Measurements from ENCODE around the gene COL1A1. TPM values are rescaled to one million over a fixed set of nuclear protein-coding genes. Genes with fewer than 3 reads are reported as not detected.

The COL1A1 gene
- total and polyA plus RNA-seq, 2 of the 13 experiments (the other 11 are each of a cell fraction or from before 2014, with no cell fraction given): 0.05 TPM; not detected in 1

DNA sequence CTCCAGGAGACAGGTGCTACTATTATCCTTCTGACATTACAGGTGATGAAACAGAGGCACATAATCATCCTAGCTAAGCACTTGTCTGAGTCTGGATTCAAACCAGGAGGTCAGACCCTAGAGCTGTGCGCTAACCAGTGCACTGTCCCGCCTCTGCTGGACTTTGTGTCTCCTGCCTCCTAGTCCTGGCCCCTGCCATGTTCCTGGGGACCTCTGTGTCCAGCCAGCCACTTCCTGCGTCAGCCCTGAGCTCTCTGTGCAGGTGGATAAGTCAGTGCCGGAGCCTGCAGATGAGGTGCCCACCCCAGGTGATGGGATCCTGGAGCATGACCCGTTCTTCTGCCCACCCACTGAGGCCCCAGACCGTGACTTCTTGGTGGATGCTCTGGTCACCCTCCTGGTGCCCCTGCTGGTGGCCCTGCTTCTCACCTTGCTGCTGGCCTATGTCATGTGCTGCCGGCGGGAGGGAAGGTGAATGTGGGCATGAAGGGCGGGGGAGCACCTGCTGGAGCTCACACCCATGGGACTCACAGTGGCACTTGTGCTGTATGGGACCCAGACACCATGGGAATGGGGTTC lies 31.5 kb downstream of the COL1A1 start:
- ChIA-PET POLR2A (no interaction called here), CTCF (ENCODE audit: low intra/inter-chr PET ratio, low total read pairs) (interaction anchor here (1.3 to 4.0 kb wide), 6 partner anchors 8 to 128 kb away, joined by 5 to 36 read pairs (median 11); no protein-coding TSS in a partner anchor)
- Histone ChIP-seq H3K9ac (ENCODE audit: insufficient read depth, low read depth, low read length) (no peak overlapping the region), H3K27ac (ENCODE audit: extremely low read length, insufficient read depth, low read length) (no peak overlapping the region), H3K4me3 (replicated peaks in 1 of 3; ENCODE audit: insufficient read depth in 1 of 3, low read depth in 2 of 3, low read length in 3 of 3) (no peak overlapping the region), H3K79me2 (ENCODE audit: insufficient read depth, low read length) (no peaks in the 10 kb centered on the region), H4K20me1 (ENCODE audit: insufficient read depth, low read length) (no peaks in the 10 kb centered on the region), H3K9me3 (ENCODE audit: low read length) (no peaks in the 10 kb centered on the region), H2AFZ (ENCODE audit: low read length) (no peak overlapping the region), H3K4me1 (ENCODE audit: insufficient read depth, low read length) (peaks cover 41% of the 10 kb centered on the region), H3K27me3 (ENCODE audit: control insufficient read depth in 1 of 2, insufficient read depth in 2 of 2, low read length in 2 of 2) (peaks cover 7 to 44% of the 10 kb centered on the region in 2 experiments; a peak in 3 of 5 replicates), H3K36me3 (replicated peaks in 1 of 2; ENCODE audit: control insufficient read depth in 1 of 2, insufficient read depth in 2 of 2, low read length in 2 of 2) (no peaks in the 10 kb centered on the region), H3K4me2 (ENCODE audit: low read depth, low read length) (no peak overlapping the region)
- TF ChIP-seq AGO2 (optimal IDR thresholded peaks at IDR 0.05; ENCODE audit: low read depth, low read length) (peak; percentile 18), CEBPG (CRISPR knock-in tag; IDR thresholded peaks at IDR 0.05) (no peak)
- DNase-seq (ENCODE audit: low spot score): no peak
- intact Hi-C loops (cut with micrococcal nuclease; ENCODE audit: unreplicated experiment) (loop anchor here (1.0 kb wide), 1 partner anchor 28 kb away; no protein-coding TSS in a partner anchor), in situ Hi-C loops (cut with HindIII; ENCODE audit: extremely low pct_ligation_motif_present, low pct_unique_long_range_greater_than_20kb) (no loop called here)
- 33% methylated on average over 8 of the region's 9 CpGs for WGBS (ENCODE audit: low lambda C conversion rate)
- no peak for FAIRE-seq
- ATAC-seq: no peak
- no TSS peak for BruUV-seq (replicated peaks)

DNA sequence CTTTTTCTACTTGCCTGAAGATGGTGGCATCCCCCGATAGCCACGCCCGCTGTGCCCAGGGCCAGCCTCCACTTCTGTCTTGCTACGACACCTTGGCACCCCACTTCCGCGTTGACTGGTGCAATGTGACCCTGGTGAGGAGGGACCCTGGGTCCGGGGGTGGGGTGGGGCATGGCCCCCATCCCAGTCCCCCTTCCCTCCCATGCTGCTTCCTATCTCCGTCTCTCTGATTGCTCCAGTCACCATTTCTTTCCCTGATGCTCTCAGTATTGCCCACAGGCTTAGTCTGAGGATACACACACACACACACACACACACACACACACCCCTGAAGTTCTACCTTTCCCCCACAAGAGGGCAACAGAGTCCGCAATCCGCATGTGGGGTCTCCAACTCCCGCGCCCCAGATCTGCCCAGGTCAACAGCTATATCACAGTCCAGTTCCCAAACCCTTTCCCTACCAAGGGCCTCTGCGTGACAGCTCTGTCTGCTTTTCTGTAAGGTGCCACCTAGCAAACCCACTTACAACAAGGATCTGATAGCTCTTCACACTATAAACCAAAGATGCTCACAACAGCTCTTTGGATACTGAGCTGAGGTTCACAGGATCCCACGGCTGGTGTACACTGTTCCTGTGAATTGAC lies 32.2 kb downstream of the COL1A1 start:
- Histone ChIP-seq H3K4me1 (ENCODE audit: insufficient read depth, low read length) (peaks cover 33% of the 10 kb centered on the region), H3K27me3 (ENCODE audit: control insufficient read depth in 1 of 2, insufficient read depth in 2 of 2, low read length in 2 of 2) (peaks cover 10 to 46% of the 10 kb centered on the region in 2 experiments; a peak in 3 of 5 replicates), H3K9ac (ENCODE audit: insufficient read depth, low read depth, low read length) (no peak overlapping the region), H3K9me3 (ENCODE audit: low read length) (no peaks in the 10 kb centered on the region), H3K79me2 (ENCODE audit: insufficient read depth, low read length) (no peaks in the 10 kb centered on the region), H3K36me3 (replicated peaks in 1 of 2; ENCODE audit: control insufficient read depth in 1 of 2, insufficient read depth in 2 of 2, low read length in 2 of 2) (no peaks in the 10 kb centered on the region), H4K20me1 (ENCODE audit: insufficient read depth, low read length) (no peaks in the 10 kb centered on the region), H3K4me2 (ENCODE audit: low read depth, low read length) (no peak overlapping the region), H2AFZ (ENCODE audit: low read length) (no peak overlapping the region), H3K4me3 (replicated peaks in 1 of 3; ENCODE audit: insufficient read depth in 1 of 3, low read depth in 2 of 3, low read length in 3 of 3) (no peak overlapping the region), H3K27ac (ENCODE audit: extremely low read length, insufficient read depth, low read length) (no peak overlapping the region)
- no TSS peak for BruUV-seq (replicated peaks)
- POLR2A ChIA-PET: no interaction called here
- peak; percentile 95 for FAIRE-seq
- peak; percentile 58 for ATAC-seq
- in situ Hi-C loops (cut with HindIII; ENCODE audit: extremely low pct_ligation_motif_present, low pct_unique_long_range_greater_than_20kb): no loop called here
- DNase-seq (ENCODE audit: low spot score): peak; percentile 69
- 19% methylated on average over 14 of the region's 14 CpGs for WGBS (ENCODE audit: low lambda C conversion rate)
- intact Hi-C loops (cut with micrococcal nuclease; ENCODE audit: unreplicated experiment): loop anchor here (1.0 kb wide), 1 partner anchor 29 kb away; no protein-coding TSS in a partner anchor
- CTCF ChIA-PET (ENCODE audit: low intra/inter-chr PET ratio, low total read pairs): interaction anchor here (1.3 to 4.0 kb wide), 6 partner anchors 9 to 128 kb away, joined by 5 to 36 read pairs (median 11); no protein-coding TSS in a partner anchor
- TF ChIP-seq, protein P1, sequence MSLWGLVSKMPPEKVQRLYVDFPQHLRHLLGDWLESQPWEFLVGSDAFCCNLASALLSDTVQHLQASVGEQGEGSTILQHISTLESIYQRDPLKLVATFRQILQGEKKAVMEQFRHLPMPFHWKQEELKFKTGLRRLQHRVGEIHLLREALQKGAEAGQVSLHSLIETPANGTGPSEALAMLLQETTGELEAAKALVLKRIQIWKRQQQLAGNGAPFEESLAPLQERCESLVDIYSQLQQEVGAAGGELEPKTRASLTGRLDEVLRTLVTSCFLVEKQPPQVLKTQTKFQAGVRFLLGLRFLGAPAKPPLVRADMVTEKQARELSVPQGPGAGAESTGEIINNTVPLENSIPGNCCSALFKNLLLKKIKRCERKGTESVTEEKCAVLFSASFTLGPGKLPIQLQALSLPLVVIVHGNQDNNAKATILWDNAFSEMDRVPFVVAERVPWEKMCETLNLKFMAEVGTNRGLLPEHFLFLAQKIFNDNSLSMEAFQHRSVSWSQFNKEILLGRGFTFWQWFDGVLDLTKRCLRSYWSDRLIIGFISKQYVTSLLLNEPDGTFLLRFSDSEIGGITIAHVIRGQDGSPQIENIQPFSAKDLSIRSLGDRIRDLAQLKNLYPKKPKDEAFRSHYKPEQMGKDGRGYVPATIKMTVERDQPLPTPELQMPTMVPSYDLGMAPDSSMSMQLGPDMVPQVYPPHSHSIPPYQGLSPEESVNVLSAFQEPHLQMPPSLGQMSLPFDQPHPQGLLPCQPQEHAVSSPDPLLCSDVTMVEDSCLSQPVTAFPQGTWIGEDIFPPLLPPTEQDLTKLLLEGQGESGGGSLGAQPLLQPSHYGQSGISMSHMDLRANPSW (CRISPR knock-in tag; IDR thresholded peaks at IDR 0.05; ENCODE audit: borderline replicate concordance): no peak
- TF ChIP-seq ZNF788 (CRISPR knock-in tag; IDR thresholded peaks at IDR 0.05; ENCODE audit: borderline replicate concordance): 0 out of 2 replicates have a peak, but pooled peaks have one; percentile 29
- TF ChIP-seq, protein P2, sequence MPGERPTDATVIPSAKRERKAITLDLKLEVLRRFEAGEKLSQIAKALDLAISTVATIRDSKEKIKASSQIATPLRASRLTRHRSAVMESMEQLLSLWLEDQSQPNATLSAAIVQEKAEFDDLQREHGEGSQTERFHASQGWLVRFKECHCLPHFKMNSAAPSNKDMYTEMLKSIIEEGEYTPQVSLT (CRISPR knock-in tag; IDR thresholded peaks at IDR 0.05; ENCODE audit: borderline replicate concordance, low read depth): no peak
- TF ChIP-seq REPIN1 (CRISPR knock-in tag; IDR thresholded peaks at IDR 0.05; ENCODE audit: borderline replicate concordance, low read depth): 0 out of 2 replicates have a peak, but pooled peaks have one; percentile 24
- TF ChIP-seq NR2F6 (IDR thresholded peaks at IDR 0.05): 0 out of 2 replicates have a peak, but pooled peaks have one; percentile 42
- TF ChIP-seq NR2F6 (CRISPR knock-in tag; IDR thresholded peaks at IDR 0.05): no peak
- no peak for TF ChIP-seq ZNF792 (CRISPR knock-in tag; IDR thresholded peaks at IDR 0.05)
- TF ChIP-seq ZNF350 (CRISPR knock-in tag; IDR thresholded peaks at IDR 0.05; ENCODE audit: borderline replicate concordance, low read depth): no peak; the same call in 1 of the 2 replicates
- TF ChIP-seq MTF2 (CRISPR knock-in tag; IDR thresholded peaks at IDR 0.05; ENCODE audit: borderline replicate concordance): peak; percentile 48; the same call in 1 of the 2 replicates
- 0 out of 2 replicates have a peak, but pooled peaks have one; percentile 13 for TF ChIP-seq SP5 (CRISPR knock-in tag; IDR thresholded peaks at IDR 0.05; ENCODE audit: borderline replicate concordance, low read depth)
- TF ChIP-seq ZBTB20 (CRISPR knock-in tag; IDR thresholded peaks at IDR 0.05; ENCODE audit: borderline replicate concordance, low read depth): no peak
